Measurements from ENCODE around the gene SUSD3.

SUSD3 gene

GRCh38 chr9:93081931-93082330 lies 23.4 kb downstream of the SUSD3 start:
- no peak overlapping the region for H3K4me3 ChIP-seq (ENCODE audit: low read length)
- no peaks in the 10 kb centered on the region for H3K9me3 ChIP-seq (replicated peaks; ENCODE audit: low read length)
- peaks cover 4% of the 10 kb centered on the region for H3K27me3 ChIP-seq (ENCODE audit: control insufficient read depth, insufficient read depth, low read length)
- no peak overlapping the region for H3K4me2 ChIP-seq (ENCODE audit: low read length)
- H3K4me1 ChIP-seq (ENCODE audit: control insufficient read depth, insufficient read depth, low read length): no peaks in the 10 kb centered on the region
- no peak overlapping the region for H3K9ac ChIP-seq (ENCODE audit: low read depth, low read length)
- no peaks in the 10 kb centered on the region for H3K36me3 ChIP-seq (ENCODE audit: insufficient read depth, low read length)

- H3K4me1 ChIP-seq (ENCODE audit: control insufficient read depth, insufficient read depth, low read length): no peaks in the 10 kb centered on the region
- no peak overlapping the region for H3K4me2 ChIP-seq (ENCODE audit: low read length)
- no peak overlapping the region for H3K4me3 ChIP-seq (ENCODE audit: low read length)
- H3K36me3 ChIP-seq (ENCODE audit: insufficient read depth, low read length): no peaks in the 10 kb centered on the region
- H3K9me3 ChIP-seq (replicated peaks; ENCODE audit: low read length): no peaks in the 10 kb centered on the region
- H3K27me3 ChIP-seq (ENCODE audit: control insufficient read depth, insufficient read depth, low read length): peaks cover 4% of the 10 kb centered on the region
- H3K9ac ChIP-seq (ENCODE audit: low read depth, low read length): no peak overlapping the region
These were observed 24.4 kb downstream of the SUSD3 start for GRCh38 chr9:93082841-93083411.

- Histone ChIP-seq H3K36me3 (ENCODE audit: insufficient read depth, low read length) (no peaks in the 10 kb centered on the region), H3K27me3 (ENCODE audit: control insufficient read depth, insufficient read depth, low read length) (peaks cover 4% of the 10 kb centered on the region), H3K9ac (ENCODE audit: low read depth, low read length) (no peak overlapping the region), H3K4me2 (ENCODE audit: low read length) (no peak overlapping the region), H3K4me1 (ENCODE audit: control insufficient read depth, insufficient read depth, low read length) (no peaks in the 10 kb centered on the region), H3K4me3 (ENCODE audit: low read length) (no peak overlapping the region), H3K9me3 (replicated peaks; ENCODE audit: low read length) (no peaks in the 10 kb centered on the region)
These were observed 25.3 kb downstream of the SUSD3 start for GRCh38 chr9:93083592-93084470.

GRCh38 chr9:93084471-93084881 lies 26.0 kb downstream of the SUSD3 start:
- H3K36me3 ChIP-seq (ENCODE audit: insufficient read depth, low read length): no peaks in the 10 kb centered on the region
- H3K27me3 ChIP-seq (ENCODE audit: control insufficient read depth, insufficient read depth, low read length): peaks cover 4% of the 10 kb centered on the region
- H3K9me3 ChIP-seq (replicated peaks; ENCODE audit: low read length): no peaks in the 10 kb centered on the region
- no peaks in the 10 kb centered on the region for H3K4me1 ChIP-seq (ENCODE audit: control insufficient read depth, insufficient read depth, low read length)
- no peak overlapping the region for H3K4me3 ChIP-seq (ENCODE audit: low read length)
- H3K4me2 ChIP-seq (ENCODE audit: low read length): no peak overlapping the region
- H3K9ac ChIP-seq (ENCODE audit: low read depth, low read length): no peak overlapping the region

GRCh38 chr9:93085676-93086075 lies 27.2 kb downstream of the SUSD3 start:
- no peak overlapping the region for H3K4me2 ChIP-seq (ENCODE audit: low read length)
- H3K4me1 ChIP-seq (ENCODE audit: control insufficient read depth, insufficient read depth, low read length): no peaks in the 10 kb centered on the region
- no peak overlapping the region for H3K4me3 ChIP-seq (ENCODE audit: low read length)
- no peak overlapping the region for H3K9ac ChIP-seq (ENCODE audit: low read depth, low read length)
- H3K9me3 ChIP-seq (replicated peaks; ENCODE audit: low read length): no peaks in the 10 kb centered on the region
- H3K27me3 ChIP-seq (ENCODE audit: control insufficient read depth, insufficient read depth, low read length): peaks cover 4% of the 10 kb centered on the region
- no peaks in the 10 kb centered on the region for H3K36me3 ChIP-seq (ENCODE audit: insufficient read depth, low read length)

DNA sequence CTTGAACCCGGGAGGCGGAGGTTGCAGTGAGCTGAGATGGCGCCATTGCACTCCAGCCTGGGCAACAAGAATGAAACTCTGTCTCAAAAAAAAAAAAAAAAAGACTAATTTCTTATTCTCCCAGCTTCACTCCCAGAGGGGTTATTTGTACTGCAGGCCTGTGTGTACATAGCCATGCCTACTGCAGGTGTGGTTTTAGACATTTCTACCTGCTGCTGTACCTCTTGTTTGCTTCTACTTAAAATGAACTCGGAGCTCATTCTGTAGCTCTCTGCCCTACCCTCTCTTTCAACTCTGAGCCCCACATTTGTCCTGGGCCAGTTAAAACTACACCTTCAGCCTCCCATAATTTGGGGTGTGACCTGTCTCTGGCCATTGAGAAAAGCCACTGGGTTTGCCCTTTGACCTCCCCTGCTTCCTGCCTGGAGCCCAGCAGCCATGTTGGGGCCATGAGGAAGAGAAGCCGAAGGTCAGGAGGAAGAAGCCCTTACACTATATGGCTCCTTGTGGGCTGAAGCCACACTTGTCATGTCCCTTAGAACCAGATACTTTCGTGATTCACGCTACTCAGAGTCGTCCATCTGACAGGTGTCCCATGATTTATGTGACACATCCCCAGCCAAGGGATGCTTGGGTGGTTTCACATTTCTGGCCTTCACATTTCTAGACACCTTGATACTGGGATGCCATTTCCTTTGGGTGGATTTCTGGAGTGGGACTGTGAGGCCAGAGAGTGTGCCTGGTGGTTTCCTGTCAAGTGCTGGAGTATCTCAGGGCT lies 28.1 kb downstream of the SUSD3 start:
- Histone ChIP-seq H3K9me3 (replicated peaks; ENCODE audit: low read length) (peaks cover 6% of the 10 kb centered on the region), H3K4me3 (ENCODE audit: low read length) (no peak overlapping the region), H3K9ac (ENCODE audit: low read depth, low read length) (no peak overlapping the region), H3K4me1 (ENCODE audit: control insufficient read depth, insufficient read depth, low read length) (peaks cover 1% of the 10 kb centered on the region), H3K36me3 (ENCODE audit: insufficient read depth, low read length) (no peaks in the 10 kb centered on the region), H3K27me3 (ENCODE audit: control insufficient read depth, insufficient read depth, low read length) (peaks cover 4% of the 10 kb centered on the region), H3K4me2 (ENCODE audit: low read length) (no peak overlapping the region)

DNA sequence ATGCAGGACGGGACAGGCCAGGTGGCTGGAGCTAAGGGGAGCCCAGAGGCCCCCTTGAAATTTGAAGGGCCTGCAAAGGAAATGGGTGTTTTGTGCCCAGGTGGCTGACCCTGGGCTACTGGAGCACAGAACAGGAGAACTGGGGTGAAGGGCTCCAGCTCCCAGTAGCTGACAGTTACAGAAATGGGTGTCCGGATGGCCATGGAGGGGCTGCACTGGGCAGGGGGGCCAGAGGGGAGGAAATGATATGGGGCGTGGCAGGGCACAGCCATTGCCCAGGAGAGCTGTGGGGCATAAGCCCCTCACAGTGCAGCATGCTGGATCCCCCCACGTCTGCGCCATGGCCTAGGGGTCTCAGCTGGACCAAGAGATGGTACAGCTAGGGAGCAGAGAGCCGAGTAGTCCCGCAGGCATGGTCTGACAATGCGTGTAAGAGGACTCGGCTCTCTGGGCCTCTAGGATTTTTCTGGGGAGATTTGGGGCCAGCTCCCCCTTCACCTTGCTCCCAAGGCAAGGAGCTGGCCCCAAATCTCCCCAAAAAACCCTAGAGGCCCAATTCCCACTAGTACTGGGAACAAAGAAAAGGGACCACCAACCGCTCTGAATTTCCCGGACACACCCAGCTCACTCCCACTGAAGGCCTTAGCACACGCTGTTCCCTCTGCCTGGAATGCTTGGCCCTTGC lies 29.6 kb downstream of the SUSD3 start:
- Histone ChIP-seq H3K36me3 (ENCODE audit: insufficient read depth, low read length) (no peaks in the 10 kb centered on the region), H3K4me2 (ENCODE audit: low read length) (no peak overlapping the region), H3K4me3 (ENCODE audit: low read length) (no peak overlapping the region), H3K9ac (ENCODE audit: low read depth, low read length) (no peak overlapping the region), H3K27me3 (ENCODE audit: control insufficient read depth, insufficient read depth, low read length) (peaks cover 4% of the 10 kb centered on the region), H3K4me1 (ENCODE audit: control insufficient read depth, insufficient read depth, low read length) (peaks cover 8% of the 10 kb centered on the region), H3K9me3 (replicated peaks; ENCODE audit: low read length) (peaks cover 6% of the 10 kb centered on the region)

- H3K4me2 ChIP-seq (ENCODE audit: low read length): no peak overlapping the region
- peaks cover 3% of the 10 kb centered on the region for H3K27me3 ChIP-seq (ENCODE audit: control insufficient read depth, insufficient read depth, low read length)
- no peaks in the 10 kb centered on the region for H3K36me3 ChIP-seq (ENCODE audit: insufficient read depth, low read length)
- no peak overlapping the region for H3K4me3 ChIP-seq (ENCODE audit: low read length)
- peaks cover 6% of the 10 kb centered on the region for H3K9me3 ChIP-seq (replicated peaks; ENCODE audit: low read length)
- H3K9ac ChIP-seq (ENCODE audit: low read depth, low read length): no peak overlapping the region
- peaks cover 8% of the 10 kb centered on the region for H3K4me1 ChIP-seq (ENCODE audit: control insufficient read depth, insufficient read depth, low read length)
These were observed 30.1 kb downstream of the SUSD3 start for GRCh38 chr9:93088656-93089015.

DNA sequence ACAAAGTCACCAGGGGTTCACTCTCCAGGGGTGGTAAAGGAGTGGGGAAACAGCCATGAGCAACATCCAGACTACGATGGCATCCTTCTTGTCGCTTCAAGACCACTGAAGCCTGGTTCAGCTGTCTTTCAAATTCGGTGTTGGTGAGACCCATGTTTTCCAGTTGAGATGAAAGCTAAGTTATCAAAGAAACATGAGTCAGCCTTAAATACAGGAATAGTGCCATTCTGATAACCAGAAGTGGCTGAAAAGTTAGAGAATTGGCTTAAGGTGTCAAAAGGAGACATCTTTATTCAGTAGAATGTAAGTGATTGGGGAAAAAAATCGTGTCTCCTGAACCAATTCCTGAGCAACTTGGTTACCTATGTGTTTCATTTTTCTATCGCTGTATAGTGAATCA lies 30.5 kb downstream of the SUSD3 start:
- Histone ChIP-seq H3K4me1 (ENCODE audit: control insufficient read depth, insufficient read depth, low read length) (peaks cover 8% of the 10 kb centered on the region), H3K36me3 (ENCODE audit: insufficient read depth, low read length) (no peaks in the 10 kb centered on the region), H3K27me3 (ENCODE audit: control insufficient read depth, insufficient read depth, low read length) (no peaks in the 10 kb centered on the region), H3K9ac (ENCODE audit: low read depth, low read length) (no peak overlapping the region), H3K4me2 (ENCODE audit: low read length) (no peak overlapping the region), H3K4me3 (ENCODE audit: low read length) (no peak overlapping the region), H3K9me3 (replicated peaks; ENCODE audit: low read length) (peaks cover 6% of the 10 kb centered on the region)

- Histone ChIP-seq H3K36me3 (ENCODE audit: insufficient read depth, low read length) (no peaks in the 10 kb centered on the region), H3K9ac (ENCODE audit: low read depth, low read length) (no peak overlapping the region), H3K4me2 (ENCODE audit: low read length) (no peak overlapping the region), H3K4me1 (ENCODE audit: control insufficient read depth, insufficient read depth, low read length) (peaks cover 8% of the 10 kb centered on the region), H3K9me3 (replicated peaks; ENCODE audit: low read length) (peaks cover 6% of the 10 kb centered on the region), H3K4me3 (ENCODE audit: low read length) (no peak overlapping the region), H3K27me3 (ENCODE audit: control insufficient read depth, insufficient read depth, low read length) (no peaks in the 10 kb centered on the region)
These were observed 31.0 kb downstream of the SUSD3 start for GRCh38 chr9:93089481-93089991.

GRCh38 chr9:93090091-93090655 lies 31.7 kb downstream of the SUSD3 start:
- Histone ChIP-seq H3K4me3 (ENCODE audit: low read length) (no peak overlapping the region), H3K9ac (ENCODE audit: low read depth, low read length) (no peak overlapping the region), H3K27me3 (ENCODE audit: control insufficient read depth, insufficient read depth, low read length) (no peaks in the 10 kb centered on the region), H3K36me3 (ENCODE audit: insufficient read depth, low read length) (no peaks in the 10 kb centered on the region), H3K4me2 (ENCODE audit: low read length) (no peak overlapping the region), H3K9me3 (replicated peaks; ENCODE audit: low read length) (peaks cover 6% of the 10 kb centered on the region), H3K4me1 (ENCODE audit: control insufficient read depth, insufficient read depth, low read length) (peaks cover 12% of the 10 kb centered on the region)

Measured in skeletal muscle satellite cell (primary cell).